ENCODE measurements around the gene UNK. TPM values are rescaled to one million over a fixed set of nuclear protein-coding genes. Genes with fewer than 3 reads are reported as not detected.

Gene UNK
- total RNA-seq, 2 experiments from 2014 or later, result 41.5 to 67.6 TPM

- intact Hi-C loops (cut with micrococcal nuclease; ENCODE audit: unreplicated experiment), result no loop called here
- H4K20me1 ChIP-seq (ENCODE audit: insufficient read depth, low read length), result no peaks in the 10 kb centered on the region
- no peaks in the 10 kb centered on the region for H3K79me2 ChIP-seq (ENCODE audit: insufficient read depth, low read depth, low read length)
- no peak for TF ChIP-seq EZH2phosphoT487 (IDR thresholded peaks at IDR 0.05; ENCODE audit: borderline replicate concordance, low read depth, low read length)
- no peak for TF ChIP-seq CTCF (conservative IDR thresholded peaks at IDR 0.05; ENCODE audit: low read length)
- no TSS peak for BruUV-seq (replicated peaks)
- peaks cover 6% of the 10 kb centered on the region for H3K4me1 ChIP-seq (ENCODE audit: insufficient read depth, low read length, poor library complexity, severe bottlenecking)
- no peak overlapping the region for H3K4me3 ChIP-seq (ENCODE audit: low read depth, low read length, poor library complexity, severe bottlenecking)
- H2AFZ ChIP-seq (ENCODE audit: low read length), result no peak overlapping the region
- H3K4me2 ChIP-seq (ENCODE audit: low read length), result no peak overlapping the region
- H3K36me3 ChIP-seq (ENCODE audit: insufficient read depth, low read length), result no peaks in the 10 kb centered on the region
- H3K9me3 ChIP-seq (ENCODE audit: low read length), result no peaks in the 10 kb centered on the region
- H3K9me2 ChIP-seq (ENCODE audit: insufficient read depth, low read length), result no peaks in the 10 kb centered on the region
- ChIA-PET POLR2A (interaction anchor here (0.7 kb wide), 1 partner anchor 84 kb away, joined by 3 read pairs; no protein-coding TSS in a partner anchor), CTCF (ENCODE audit: unreplicated experiment) (interaction anchor here (0.7 kb wide), 1 partner anchor 25 kb away, joined by 4 read pairs; no protein-coding TSS in a partner anchor)
- no peak for DNase-seq (ENCODE audit: low spot score)
- H3K27ac ChIP-seq (ENCODE audit: low read depth, low read length, poor library complexity, severe bottlenecking), result no peak overlapping the region
Measured at GRCh38 chr17:75837899-75838298, 53.3 kb downstream of the UNK start.

- no peak overlapping the region for H3K4me3 ChIP-seq (ENCODE audit: low read depth, low read length, poor library complexity, severe bottlenecking)
- H3K36me3 ChIP-seq (ENCODE audit: insufficient read depth, low read length), result no peaks in the 10 kb centered on the region
- no peak overlapping the region for H3K4me2 ChIP-seq (ENCODE audit: low read length)
- no peak for DNase-seq (ENCODE audit: low spot score)
- ChIA-PET POLR2A (interaction anchor here (0.7 to 1.0 kb wide), 2 partner anchors 59 to 85 kb away, joined by 3 to 4 read pairs; no protein-coding TSS in a partner anchor), CTCF (ENCODE audit: unreplicated experiment) (interaction anchor here (0.7 kb wide), 1 partner anchor 25 kb away, joined by 4 read pairs; no protein-coding TSS in a partner anchor)
- TF ChIP-seq EZH2phosphoT487 (IDR thresholded peaks at IDR 0.05; ENCODE audit: borderline replicate concordance, low read depth, low read length), result no peak
- TF ChIP-seq CTCF (conservative IDR thresholded peaks at IDR 0.05; ENCODE audit: low read length), result no peak
- H3K4me1 ChIP-seq (ENCODE audit: insufficient read depth, low read length, poor library complexity, severe bottlenecking), result peaks cover 4% of the 10 kb centered on the region
- no peaks in the 10 kb centered on the region for H3K79me2 ChIP-seq (ENCODE audit: insufficient read depth, low read depth, low read length)
- no TSS peak for BruUV-seq (replicated peaks)
- no peaks in the 10 kb centered on the region for H3K9me3 ChIP-seq (ENCODE audit: low read length)
- H3K9me2 ChIP-seq (ENCODE audit: insufficient read depth, low read length), result no peaks in the 10 kb centered on the region
- no peaks in the 10 kb centered on the region for H4K20me1 ChIP-seq (ENCODE audit: insufficient read depth, low read length)
- no peak overlapping the region for H3K27ac ChIP-seq (ENCODE audit: low read depth, low read length, poor library complexity, severe bottlenecking)
- H2AFZ ChIP-seq (ENCODE audit: low read length), result no peak overlapping the region
- intact Hi-C loops (cut with micrococcal nuclease; ENCODE audit: unreplicated experiment), result no loop called here
Measured at GRCh38 chr17:75838410-75838809, 53.8 kb downstream of the UNK start.

- peaks cover 18% of the 10 kb centered on the region for H3K4me1 ChIP-seq (ENCODE audit: insufficient read depth, low read length, poor library complexity, severe bottlenecking)
- CTCF ChIA-PET (ENCODE audit: unreplicated experiment), result interaction anchor here (0.9 kb wide), 1 partner anchor 14 kb away, joined by 3 read pairs; the partner anchor contains the start of gene WBP2
- H2AFZ ChIP-seq (ENCODE audit: low read length), result no peak overlapping the region
- no peaks in the 10 kb centered on the region for H3K9me3 ChIP-seq (ENCODE audit: low read length)
- intact Hi-C loops (cut with micrococcal nuclease; ENCODE audit: unreplicated experiment), result no loop called here
- DNase-seq (ENCODE audit: low spot score), result no peak
- no peaks in the 10 kb centered on the region for H3K9me2 ChIP-seq (ENCODE audit: insufficient read depth, low read length)
- H3K4me2 ChIP-seq (ENCODE audit: low read length), result no peak overlapping the region
- no peaks in the 10 kb centered on the region for H3K79me2 ChIP-seq (ENCODE audit: insufficient read depth, low read depth, low read length)
- no peak overlapping the region for H3K4me3 ChIP-seq (ENCODE audit: low read depth, low read length, poor library complexity, severe bottlenecking)
- H4K20me1 ChIP-seq (ENCODE audit: insufficient read depth, low read length), result no peaks in the 10 kb centered on the region
- no peaks in the 10 kb centered on the region for H3K36me3 ChIP-seq (ENCODE audit: insufficient read depth, low read length)
- H3K27ac ChIP-seq (ENCODE audit: low read depth, low read length, poor library complexity, severe bottlenecking), result no peak overlapping the region
- POLR2A ChIA-PET, result interaction anchor here (0.6 kb wide), 1 partner anchor 133 kb away, joined by 3 read pairs; no protein-coding TSS in a partner anchor
- no peak for TF ChIP-seq EZH2phosphoT487 (IDR thresholded peaks at IDR 0.05; ENCODE audit: borderline replicate concordance, low read depth, low read length)
- TF ChIP-seq CTCF (conservative IDR thresholded peaks at IDR 0.05; ENCODE audit: low read length), result no peak
- no TSS peak for BruUV-seq (replicated peaks)
Measured at GRCh38 chr17:75839942-75840798, 55.6 kb downstream of the UNK start.

All from OCI-LY7 (cell line).